ENCODE results near the gene DEFB131A.
"Not testable (repeated sequence)": the region's sequence is repeated elsewhere in the genome, so short reads cannot be mapped to it uniquely, and the experiment has no call there.

Gene DEFB131A, protein sequence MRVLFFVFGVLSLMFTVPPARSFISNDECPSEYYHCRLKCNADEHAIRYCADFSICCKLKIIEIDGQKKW

DNA sequence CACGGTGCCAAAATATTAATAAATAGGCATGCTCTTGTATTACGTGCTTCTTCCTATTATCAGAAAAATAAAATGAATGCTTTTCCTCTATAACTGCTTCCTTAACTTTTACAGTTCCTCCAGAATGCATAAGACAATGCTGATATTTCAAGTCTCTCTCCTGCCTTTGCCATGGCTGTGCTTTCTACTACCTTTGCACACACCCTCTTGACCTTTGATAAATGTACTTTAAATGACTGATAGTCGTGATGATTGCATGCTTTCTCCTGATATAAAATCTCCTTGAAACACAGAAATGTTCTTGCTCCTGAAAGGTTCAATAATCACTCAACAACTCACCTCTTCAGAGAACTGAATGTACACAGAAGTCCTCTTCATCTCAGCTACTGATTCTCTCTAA lies at the start of gene DEFB131A:
DEFB131A (plus strand) TSS at position 301 of the 400 bp plus-strand sequence. CDS start 120 bp downstream, outside the sequence.
- not testable (repeated sequence) for DNase-seq (ENCODE audit: low spot score)

DNA sequence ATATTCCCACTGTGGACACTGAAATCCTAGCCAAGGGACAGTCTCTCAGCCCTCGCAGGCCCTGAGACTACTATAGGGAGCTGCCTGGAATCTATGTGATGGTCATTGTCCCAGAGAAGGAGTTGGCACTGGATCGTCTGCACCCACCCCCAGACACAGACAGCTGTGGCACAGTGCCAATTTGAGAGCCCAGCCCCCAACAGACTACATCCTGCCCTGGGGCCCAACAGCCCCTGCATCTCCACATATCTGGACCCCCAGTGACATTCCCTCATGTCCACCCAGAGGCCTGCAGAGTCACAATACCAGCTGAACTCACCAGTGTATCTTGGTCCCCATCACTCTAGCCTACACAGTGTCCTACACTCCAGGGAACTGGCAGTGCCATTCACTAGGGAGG lies 38.4 kb upstream of the DEFB131A start:
- DNase-seq (ENCODE audit: low spot score), result not testable (repeated sequence)

DNA sequence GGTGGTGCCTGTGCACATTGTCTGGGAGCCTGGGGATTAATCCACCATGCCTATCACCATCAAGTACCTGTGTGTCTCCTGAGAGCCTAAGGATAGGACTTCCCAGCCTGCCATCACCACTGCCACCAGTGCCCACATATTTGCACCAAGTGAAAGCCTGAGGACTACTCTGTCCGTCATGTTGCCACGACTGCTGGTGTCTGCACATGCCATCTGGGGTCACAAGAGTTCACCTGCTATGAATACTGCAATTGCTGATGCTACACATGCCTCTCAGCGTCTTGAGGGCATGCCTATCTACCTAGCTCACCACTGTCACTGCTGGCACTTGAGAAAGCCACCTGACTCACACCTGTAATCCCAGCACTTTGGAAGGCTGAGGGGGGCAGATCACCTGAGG lies 37.7 kb upstream of the DEFB131A start:
- DNase-seq (ENCODE audit: low spot score), result not testable (repeated sequence)

DNA sequence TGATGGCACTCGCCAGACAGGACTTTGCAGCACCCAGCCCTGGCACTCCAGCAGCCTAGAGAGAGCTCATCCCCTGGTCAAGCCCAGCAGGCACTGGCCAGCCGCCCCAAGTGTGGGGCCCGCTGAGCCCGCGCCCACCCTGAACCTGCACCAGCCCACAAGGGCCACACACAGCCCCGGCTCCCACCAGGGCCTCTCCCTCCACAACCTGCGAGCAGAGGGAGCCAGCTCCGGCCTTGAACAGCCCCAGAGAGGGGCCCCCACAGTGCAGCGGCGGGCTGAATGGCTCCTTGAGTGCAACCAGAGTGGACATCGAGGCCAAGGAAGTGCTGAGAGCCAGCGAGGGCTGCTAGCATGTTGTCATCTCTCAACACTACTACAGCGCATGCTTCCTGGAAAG lies 34.4 kb upstream of the DEFB131A start:
- no peak for DNase-seq (ENCODE audit: low spot score)

DNA sequence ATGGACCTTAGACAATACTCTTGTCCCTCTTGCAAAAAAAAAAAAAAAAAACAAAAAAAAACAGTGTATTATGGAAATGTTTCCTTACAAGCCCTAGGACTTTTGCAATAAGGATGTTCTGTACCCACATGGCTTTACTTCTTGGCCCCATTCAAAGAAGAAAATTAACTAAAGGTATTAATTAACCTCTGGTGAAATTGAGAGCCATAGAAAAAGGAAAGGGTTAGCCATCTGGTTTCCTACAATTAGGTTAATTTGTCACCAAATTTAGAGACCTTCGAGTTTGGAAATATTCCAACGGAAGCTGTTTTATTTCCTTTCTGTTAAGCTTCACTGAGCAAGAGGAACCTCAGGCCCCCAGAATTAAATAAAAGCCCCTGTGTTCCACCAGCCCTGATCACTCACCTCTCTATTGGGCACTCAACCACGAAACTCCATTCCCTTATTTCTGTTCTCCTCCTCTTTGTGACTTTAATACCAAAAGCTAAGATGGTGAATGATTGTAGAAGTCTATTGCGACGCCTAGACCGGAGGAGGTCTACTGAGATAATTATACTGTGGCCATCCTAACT lies 22.2 kb upstream of the DEFB131A start:
- not testable (repeated sequence) for DNase-seq (ENCODE audit: low spot score)

DNA sequence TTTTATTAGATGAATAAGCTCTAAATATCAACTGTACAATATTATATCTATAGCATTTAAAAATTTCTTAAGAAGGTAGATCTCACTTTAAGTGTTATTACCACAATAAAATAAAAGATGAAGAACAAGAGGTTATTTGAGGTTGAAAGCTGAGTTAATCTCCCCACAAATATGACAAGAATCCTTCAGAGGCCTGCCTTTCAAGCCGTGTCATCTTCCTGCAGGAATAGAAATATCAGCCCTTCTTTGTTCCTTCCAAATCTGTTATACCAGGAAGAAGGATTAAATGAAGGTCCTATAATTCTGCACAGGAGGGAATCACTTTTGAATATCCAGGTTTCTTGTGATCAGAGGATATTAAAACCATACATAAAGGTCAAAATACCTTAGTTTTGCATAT lies 18.3 kb upstream of the DEFB131A start:
- not testable (repeated sequence) for DNase-seq (ENCODE audit: low spot score)

DNA sequence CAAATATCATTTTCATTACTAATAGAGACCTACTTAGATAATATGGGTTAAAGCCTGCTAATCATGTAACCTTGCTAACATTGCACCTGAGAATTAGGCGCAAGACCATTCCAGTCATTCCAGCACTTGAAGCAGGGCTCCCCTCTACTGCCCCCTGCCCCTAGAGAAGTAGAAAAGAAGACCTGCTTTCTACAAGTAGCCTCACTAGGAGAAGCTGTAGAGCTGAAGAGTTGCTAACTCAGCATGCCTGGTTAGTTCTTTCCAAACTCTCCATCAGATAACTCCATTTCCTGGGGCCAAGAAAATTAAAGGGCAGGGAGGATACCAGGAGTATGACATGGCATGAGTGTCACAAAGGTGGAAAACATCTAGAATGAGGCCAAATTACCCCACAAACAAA lies 14.2 kb upstream of the DEFB131A start:
- not testable (repeated sequence) for DNase-seq (ENCODE audit: low spot score)

DNA sequence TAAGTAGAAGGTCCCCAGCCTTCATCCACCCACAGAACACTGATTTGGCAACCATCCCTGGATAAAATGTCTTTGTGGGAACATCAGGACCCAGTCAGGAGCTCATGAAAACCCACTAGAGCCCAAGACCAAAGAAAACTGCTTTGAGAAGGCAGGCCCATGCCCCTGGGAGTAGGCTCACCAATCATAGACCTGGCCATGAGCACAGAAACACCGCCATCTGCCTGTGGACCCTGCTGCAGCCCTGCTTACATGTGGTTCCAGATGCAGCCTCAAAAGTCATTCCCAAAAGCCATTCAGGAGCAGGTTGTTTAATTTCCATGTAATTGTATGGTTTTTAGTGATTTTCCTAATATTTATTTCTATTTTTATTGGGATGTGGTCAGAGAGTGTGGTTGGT lies 10.9 kb upstream of the DEFB131A start:
- not testable (repeated sequence) for DNase-seq (ENCODE audit: low spot score)

DNA sequence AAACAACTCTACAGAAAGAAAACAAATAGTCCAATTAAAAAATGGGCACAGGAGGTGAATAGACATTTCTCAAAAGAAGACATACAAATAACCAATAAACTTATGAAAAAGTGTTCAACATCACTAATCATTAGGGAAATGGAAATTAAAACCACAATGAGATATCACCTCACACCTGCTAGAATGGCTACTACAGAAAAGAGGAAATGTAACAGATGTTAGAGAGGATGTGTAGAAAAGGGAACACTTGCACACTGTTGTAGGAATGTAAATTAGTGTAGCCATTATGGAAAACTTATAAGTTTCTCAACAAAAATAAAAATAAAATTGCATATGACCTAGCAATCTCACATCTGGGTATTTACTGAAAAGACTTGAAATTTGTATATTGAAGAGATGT lies 7.5 kb upstream of the DEFB131A start:
- not testable (repeated sequence) for DNase-seq (ENCODE audit: low spot score)

DNA sequence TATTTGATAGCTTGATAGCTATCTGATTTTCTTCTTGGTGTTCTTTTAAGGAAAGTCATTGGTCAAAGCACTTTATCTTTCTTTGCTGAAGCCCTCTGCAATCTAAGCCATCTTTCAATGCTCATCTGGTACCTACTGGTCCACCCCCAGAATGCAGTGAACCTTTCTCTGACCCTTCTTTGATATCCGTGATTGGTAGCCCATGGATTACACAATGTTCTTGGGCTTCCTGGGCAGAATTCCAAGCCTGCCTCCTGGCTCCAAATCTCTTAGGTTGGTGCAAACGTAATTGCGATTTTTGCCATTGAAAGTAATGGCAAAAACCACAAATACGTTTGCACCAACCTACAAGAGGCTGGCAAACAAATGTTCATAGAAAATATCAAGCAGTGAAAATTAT lies 1.9 kb upstream of the DEFB131A start:
- DNase-seq (ENCODE audit: low spot score), result not testable (repeated sequence)

DNA sequence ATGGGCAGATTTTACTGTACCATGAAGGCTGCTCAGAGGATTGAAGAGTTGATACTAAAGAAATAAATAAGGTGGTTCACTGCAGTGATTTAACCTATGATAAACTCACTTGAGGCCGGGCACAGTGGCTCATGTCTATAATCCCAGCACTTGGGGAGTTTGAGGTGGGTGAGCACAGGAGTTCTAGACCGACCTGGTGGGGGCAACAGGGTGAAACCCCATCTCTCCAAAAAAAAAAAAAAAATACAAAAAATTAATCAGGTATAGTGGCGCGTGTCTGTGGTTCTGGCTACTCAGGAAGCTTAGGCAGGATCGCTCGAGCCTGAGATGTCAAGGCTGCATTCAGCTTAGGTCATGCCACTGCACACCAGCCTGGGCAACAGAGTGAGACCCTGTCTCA lies 467 bp downstream of the DEFB131A start:
- DNase-seq (ENCODE audit: low spot score), result not testable (repeated sequence)

DNA sequence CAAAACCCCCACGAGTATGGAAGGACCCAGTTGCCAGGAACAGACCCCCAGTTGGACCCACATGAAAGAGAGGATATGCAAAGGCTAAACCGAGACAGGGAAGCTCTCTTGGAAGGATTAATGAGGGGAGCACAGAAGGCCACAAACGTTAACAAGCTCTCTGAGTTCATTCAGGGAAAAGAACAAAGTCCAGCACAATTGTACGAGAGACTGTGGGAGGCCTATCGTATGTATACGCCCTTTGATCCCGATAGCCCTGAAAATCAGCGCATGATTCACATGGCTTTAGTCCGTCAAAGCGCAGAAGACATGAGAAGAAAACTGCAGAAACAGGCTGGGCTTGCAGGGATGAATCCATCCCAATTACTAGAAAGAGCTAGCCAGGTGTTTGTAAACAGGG lies 8.0 kb downstream of the DEFB131A start:
- DNase-seq (ENCODE audit: low spot score), result not testable (repeated sequence)

DNA sequence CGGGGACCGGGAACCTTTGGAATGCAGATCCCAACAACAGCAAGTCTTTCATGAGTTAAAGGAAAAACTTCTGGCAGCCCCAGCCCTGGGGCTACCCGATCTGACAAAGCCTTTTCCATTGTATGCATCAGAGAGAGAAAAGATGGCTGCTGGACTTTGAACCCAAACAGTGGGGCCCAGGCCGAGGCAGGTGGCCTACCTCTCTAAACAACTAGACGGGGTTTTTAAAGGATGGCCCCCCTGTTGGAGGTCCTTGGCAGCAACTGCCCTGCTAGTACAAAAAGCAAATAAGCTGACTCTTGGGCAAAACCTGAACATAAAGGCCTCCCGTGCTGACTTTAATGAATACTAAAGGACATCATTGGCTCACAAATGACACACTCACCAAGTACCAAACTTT lies 10.1 kb downstream of the DEFB131A start:
- not testable (repeated sequence) for DNase-seq (ENCODE audit: low spot score)

DNA sequence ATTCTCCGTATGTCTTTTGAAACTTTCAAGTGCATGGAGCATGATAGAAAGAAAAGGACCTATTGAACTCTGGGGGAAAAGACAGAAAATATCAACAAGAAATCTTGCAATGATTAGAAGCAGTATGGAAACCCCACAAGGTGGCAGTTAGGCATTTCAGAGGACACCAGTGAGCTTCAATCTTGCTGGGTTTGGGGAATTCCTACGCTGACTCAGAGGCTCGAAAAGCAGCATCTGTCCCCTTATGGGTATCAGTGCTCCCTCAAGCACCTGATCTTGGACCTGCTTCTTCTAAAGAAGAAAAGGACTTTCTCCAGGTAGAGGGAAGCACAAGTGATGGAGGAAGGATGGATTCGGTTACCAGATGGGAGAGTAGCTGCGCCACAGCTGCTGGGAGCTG lies 10.8 kb downstream of the DEFB131A start:
- DNase-seq (ENCODE audit: low spot score), result not testable (repeated sequence)

DNA sequence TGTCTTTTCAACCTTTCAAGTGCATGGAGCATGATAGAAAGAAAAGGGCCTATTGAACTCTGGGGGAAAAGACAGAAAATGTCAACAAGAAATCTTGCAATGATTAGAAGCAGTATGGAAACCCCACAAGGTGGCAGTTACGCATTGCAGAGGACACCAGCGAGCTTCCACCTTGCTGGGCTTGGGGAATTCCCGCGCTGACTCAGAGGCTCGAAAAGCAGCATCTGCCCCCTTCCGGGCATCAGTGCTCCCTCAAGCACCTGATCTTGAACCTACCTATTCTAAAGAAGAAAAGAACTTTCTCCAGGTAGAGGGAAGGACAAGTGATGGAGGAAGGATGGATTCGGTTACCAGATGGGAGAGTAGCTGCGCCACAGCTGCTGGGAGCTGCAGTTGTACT lies 35.3 kb downstream of the DEFB131A start:
- DNase-seq (ENCODE audit: low spot score), result not testable (repeated sequence)

DNA sequence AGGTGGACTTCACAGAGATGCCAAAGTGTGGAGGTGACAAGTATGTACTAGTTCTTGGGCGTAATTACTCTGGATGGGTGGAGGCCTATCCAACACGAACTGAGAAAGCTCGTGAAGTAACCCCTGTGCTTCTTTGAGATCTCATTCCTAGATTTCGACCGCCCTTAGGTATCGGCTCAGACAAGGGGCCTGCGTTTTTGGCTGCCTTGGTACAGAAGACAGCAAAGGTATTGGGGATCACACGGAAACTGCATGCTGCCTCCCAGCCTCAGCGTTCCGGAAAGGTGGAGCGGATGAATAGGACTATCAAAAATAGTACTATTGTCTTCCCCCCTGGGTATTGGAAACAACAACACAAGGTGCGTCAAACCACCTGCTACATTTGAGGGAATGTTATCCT lies 35.9 kb downstream of the DEFB131A start:
- not testable (repeated sequence) for DNase-seq (ENCODE audit: low spot score)

DNA sequence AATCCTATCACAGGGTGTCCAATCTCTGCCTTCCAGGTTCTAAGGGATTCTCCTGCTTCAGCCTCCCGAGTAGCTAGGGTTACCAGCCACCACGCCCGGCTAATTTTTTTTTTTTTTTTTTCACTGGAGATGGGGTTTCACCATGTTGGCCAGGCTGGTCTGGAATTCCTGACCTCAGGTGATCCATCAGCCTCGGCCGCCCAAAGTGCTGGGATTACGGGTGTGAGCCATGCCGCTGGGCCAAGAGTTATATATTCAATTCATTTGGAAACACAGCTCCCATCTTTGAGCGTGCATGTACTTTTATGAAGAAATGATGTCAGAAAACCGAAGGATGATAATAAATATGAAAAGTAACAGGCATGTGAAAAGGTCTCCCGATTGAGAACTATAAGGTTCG lies 38.7 kb downstream of the DEFB131A start:
- DNase-seq (ENCODE audit: low spot score), result not testable (repeated sequence)

DNA sequence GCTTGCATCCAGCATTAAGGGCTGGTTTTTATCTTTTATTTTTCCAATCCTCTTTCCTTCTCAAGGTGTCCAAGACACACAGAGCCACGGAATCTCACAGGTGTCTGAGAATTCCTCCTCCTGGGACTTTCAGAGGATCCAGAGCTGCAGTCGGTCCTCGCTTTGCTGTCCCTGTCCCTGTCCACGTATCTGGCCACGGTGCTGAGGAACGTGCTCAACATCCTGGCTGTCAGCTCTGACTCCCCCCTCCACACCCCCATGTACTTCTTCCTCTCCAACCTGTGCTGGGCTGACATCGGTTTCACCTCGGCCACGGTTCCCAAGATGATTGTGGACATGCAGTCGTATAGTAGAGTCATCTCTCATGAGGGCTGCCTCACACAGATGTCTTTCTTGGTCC lies 39.5 kb downstream of the DEFB131A start:
- not testable (repeated sequence) for DNase-seq (ENCODE audit: low spot score)

DNA sequence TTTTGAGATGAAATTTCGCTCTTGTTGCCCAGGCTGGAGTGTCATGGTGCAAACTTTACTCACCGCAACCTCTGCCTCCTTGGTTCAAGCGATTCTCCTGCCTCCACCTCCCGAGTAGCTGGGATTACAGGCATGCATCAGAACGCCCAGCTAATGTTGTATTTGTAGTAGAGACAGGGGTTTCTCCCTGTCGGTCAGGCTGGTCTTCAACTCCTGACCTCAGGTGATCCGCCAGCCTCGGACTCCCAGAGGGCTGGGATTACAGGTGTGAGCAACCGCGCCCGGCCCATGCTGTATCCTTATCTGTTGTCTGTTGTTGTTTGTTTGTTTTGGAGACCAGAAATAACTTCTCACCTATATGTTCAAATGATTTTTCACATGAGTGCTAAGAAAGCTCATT lies 42.7 kb downstream of the DEFB131A start:
- DNase-seq (ENCODE audit: low spot score), result not testable (repeated sequence)

DNA sequence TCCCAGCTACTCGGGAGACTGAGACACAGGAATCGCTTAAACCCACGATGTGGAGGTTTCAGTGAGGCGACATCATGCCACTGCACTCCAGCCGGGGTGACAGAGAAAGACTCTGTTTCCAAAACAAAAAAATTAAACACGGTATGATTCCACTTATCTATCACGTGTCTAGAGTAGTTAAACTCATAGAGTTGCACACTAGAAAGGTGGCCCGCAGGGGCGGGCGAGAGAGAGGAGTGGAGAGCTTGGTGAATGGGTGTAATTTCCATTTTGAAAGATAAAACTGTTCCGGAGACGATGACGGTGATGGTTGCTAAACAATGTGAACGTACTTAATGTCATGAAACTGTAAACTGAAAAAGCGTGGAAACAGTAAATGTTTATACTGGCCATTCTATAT lies 44.6 kb downstream of the DEFB131A start:
- not testable (repeated sequence) for DNase-seq (ENCODE audit: low spot score)

DNA sequence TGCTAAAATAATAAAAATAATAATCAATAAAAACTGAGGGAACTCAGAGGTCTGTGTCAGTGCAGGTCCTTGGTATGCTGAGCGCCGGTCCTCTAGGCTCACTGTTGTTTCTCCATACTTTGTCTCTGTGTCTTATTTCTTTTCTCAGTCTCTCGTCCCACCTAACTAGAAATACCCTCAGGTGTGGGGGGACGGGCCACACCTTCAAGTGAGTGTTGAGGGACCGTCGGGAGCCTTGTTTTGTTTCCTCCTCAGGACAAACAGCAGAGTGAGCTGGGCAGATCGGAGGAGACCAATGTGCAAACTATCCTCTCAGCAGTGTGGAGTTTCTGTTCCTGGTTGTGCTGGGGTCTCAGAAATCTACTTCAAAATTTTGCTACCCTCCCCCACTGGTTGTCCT lies 46.3 kb downstream of the DEFB131A start:
- not testable (repeated sequence) for DNase-seq (ENCODE audit: low spot score)

DNA sequence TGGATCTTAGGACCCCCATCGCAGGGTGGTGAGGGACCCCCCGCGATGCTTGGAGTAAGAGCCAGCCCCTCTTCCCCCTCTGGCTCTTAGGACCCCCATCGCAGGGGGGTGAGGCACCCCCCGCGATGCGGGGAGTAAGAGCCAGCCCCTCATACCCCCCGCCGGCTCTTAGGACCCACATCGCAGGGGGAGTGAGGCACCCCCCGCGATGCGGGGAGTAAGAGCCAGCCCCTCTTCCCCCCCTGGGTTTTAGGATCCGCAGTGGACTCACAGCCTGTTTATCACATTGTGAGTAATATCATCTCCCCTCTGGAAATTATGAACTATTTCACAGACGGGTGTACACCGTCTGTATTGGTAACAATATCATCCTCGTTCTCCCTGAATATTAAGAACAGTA lies 46.8 kb downstream of the DEFB131A start:
- not testable (repeated sequence) for DNase-seq (ENCODE audit: low spot score)

DNA sequence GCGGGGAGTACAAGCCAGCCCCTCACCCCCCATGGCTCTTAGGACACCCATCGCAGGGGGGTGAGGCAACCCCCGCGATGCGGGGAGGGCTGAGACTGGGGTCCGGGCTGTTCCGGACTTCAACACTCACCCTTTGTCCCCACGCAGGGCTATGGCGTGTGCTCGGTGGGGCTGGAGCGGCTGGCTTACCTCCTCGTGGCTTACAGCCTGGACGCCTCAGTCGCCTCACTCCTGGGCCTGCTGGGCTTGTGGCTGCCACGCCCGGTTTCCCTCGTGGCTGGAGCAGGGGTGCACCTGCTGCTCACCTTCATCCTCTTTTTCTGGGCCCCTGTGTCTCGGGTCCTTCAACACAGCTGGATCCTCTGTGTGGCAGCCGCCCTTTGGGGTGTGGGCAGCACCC lies 49.4 kb downstream of the DEFB131A start:
- not testable (repeated sequence) for DNase-seq (ENCODE audit: low spot score)
